ENCODE results near the gene RERGL.

DNA sequence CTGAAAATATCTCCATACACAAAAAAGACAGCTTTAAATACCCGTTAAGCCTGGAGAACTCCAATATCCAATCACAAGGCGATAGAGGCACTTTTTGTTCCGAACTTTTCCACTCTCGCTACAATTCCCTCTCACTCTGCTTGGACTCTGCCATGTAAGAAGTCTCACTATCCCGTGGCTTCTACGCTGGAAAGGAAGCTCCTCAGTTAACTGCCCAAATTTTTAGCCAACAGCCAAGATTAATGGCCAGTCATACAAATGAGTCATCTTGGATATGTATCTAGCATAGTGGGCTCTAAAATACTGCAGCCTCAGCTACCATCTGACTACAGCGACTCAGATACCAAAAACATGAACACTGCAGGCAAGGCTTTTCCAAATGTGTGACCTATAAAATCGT is 45.5 kb upstream of the RERGL start:
- TF ChIP-seq, protein P1, sequence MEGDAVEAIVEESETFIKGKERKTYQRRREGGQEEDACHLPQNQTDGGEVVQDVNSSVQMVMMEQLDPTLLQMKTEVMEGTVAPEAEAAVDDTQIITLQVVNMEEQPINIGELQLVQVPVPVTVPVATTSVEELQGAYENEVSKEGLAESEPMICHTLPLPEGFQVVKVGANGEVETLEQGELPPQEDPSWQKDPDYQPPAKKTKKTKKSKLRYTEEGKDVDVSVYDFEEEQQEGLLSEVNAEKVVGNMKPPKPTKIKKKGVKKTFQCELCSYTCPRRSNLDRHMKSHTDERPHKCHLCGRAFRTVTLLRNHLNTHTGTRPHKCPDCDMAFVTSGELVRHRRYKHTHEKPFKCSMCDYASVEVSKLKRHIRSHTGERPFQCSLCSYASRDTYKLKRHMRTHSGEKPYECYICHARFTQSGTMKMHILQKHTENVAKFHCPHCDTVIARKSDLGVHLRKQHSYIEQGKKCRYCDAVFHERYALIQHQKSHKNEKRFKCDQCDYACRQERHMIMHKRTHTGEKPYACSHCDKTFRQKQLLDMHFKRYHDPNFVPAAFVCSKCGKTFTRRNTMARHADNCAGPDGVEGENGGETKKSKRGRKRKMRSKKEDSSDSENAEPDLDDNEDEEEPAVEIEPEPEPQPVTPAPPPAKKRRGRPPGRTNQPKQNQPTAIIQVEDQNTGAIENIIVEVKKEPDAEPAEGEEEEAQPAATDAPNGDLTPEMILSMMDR (IDR thresholded peaks at IDR 0.05): no peak
- TF ChIP-seq POLR2A (IDR thresholded peaks at IDR 0.05): no peak
- TF ChIP-seq POLR2AphosphoS5 (IDR thresholded peaks at IDR 0.05): no peak
